Activated gamma-delta T cell (primary cell): Measurements from ENCODE around the gene ANKRD62.
"Not testable (repeated sequence)": the region's sequence is repeated elsewhere in the genome, so short reads cannot be mapped to it uniquely, and the experiment has no call there.

Experiments used
- DNase-seq: peaks from one replicate; lab custom pipeline; 2025; lab: John Stamatoyannopoulos, UW

ANKRD62 gene

GRCh38 chr18:12099160-12099559 is 5.5 kb downstream of the ANKRD62 start:
- DNase-seq, result no peak

GRCh38 chr18:12101266-12101665 is 7.6 kb downstream of the ANKRD62 start:
- no peak for DNase-seq

GRCh38 chr18:12102136-12102842 is 8.6 kb downstream of the ANKRD62 start:
- no peak for DNase-seq

GRCh38 chr18:12106471-12106870 is 12.8 kb downstream of the ANKRD62 start:
- no peak for DNase-seq

- DNase-seq, result no peak
These were observed 16.2 kb downstream of the ANKRD62 start for GRCh38 chr18:12109836-12110235.

GRCh38 chr18:12113999-12114646 is 20.5 kb downstream of the ANKRD62 start:
- DNase-seq, result no peak

GRCh38 chr18:12119358-12119757 is 25.7 kb downstream of the ANKRD62 start:
- DNase-seq, result no peak

- DNase-seq, result no peak
These were observed 27.8 kb downstream of the ANKRD62 start for GRCh38 chr18:12121175-12122042.

GRCh38 chr18:12122043-12122389 is 28.4 kb downstream of the ANKRD62 start:
- DNase-seq, result not testable (repeated sequence)

- not testable (repeated sequence) for DNase-seq
These were observed 34.0 kb downstream of the ANKRD62 start for GRCh38 chr18:12127647-12128046.

GRCh38 chr18:12138831-12139230 is 45.2 kb downstream of the ANKRD62 start:
- DNase-seq, result not testable (repeated sequence)

GRCh38 chr18:12140866-12141265 is 47.2 kb downstream of the ANKRD62 start:
- DNase-seq, result not testable (repeated sequence)

GRCh38 chr18:12141778-12142177 is 48.1 kb downstream of the ANKRD62 start:
- not testable (repeated sequence) for DNase-seq

GRCh38 chr18:12149431-12149830 is 55.8 kb downstream of the ANKRD62 start:
- not testable (repeated sequence) for DNase-seq

- no peak for DNase-seq
These were observed 60.7 kb downstream of the ANKRD62 start for GRCh38 chr18:12154361-12154760.

GRCh38 chr18:12155996-12156395 is 62.4 kb downstream of the ANKRD62 start:
- DNase-seq, result no peak

GRCh38 chr18:12159446-12159845 is 65.8 kb downstream of the ANKRD62 start:
- DNase-seq, result no peak

- no peak for DNase-seq
These were observed 69.1 kb downstream of the ANKRD62 start for GRCh38 chr18:12162786-12163185.

- no peak for DNase-seq
These were observed 71.6 kb downstream of the ANKRD62 start for GRCh38 chr18:12165038-12165768.
